CD4-positive, alpha-beta memory T cell (primary cell): ENCODE data around the gene LIFR. TPM values are rescaled to one million over a fixed set of nuclear protein-coding genes. Genes with fewer than 3 reads are reported as not detected.

Experiments
- CTCF ChIA-PET: fragments of 350-600 bp; sonication (Branson Sonifier 250); formaldehyde crosslinking; loops from one replicate; lab custom pipeline; 2021; ENCODE audit warnings: inconsistent platforms; ENCODE audit not compliant: partially characterized antibody; lab: Charles Lee
- POLR2A ChIA-PET: fragments of 350-600 bp; sonication (Branson Sonifier 250); formaldehyde crosslinking; loops from one replicate; lab custom pipeline; 2021; ENCODE audit not compliant: partially characterized antibody; lab: Charles Lee
- DNase-seq, 5 donors: peaks; one replicate each; pipeline versions ENCODE4 v3.0.0 to v3.0.0-alpha.2; 2020 to 2022; ENCODE audit warnings: mixed read lengths in 1 of 5
- H3K27ac ChIP-seq: one replicate; pipeline ENCODE4 v1.7.0; 2013; ENCODE audit warnings: low read depth, low read length
- H3K27me3 ChIP-seq: 2 replicates; pipeline ENCODE4 v1.7.0; 2013; ENCODE audit warnings: mild to moderate bottlenecking, low read length, moderate library complexity; ENCODE audit not compliant: insufficient read depth
- H3K36me3 ChIP-seq: 2 replicates; pipeline ENCODE4 v1.7.0; 2013; ENCODE audit warnings: mild to moderate bottlenecking, low read length, moderate library complexity; ENCODE audit not compliant: insufficient read depth
- H3K4me1 ChIP-seq: 2 replicates; pipeline ENCODE4 v1.7.0; 2013; ENCODE audit warnings: mild to moderate bottlenecking, low read length, moderate library complexity; ENCODE audit not compliant: insufficient read depth
- H3K4me3 ChIP-seq, 2 donors: one replicate each; pipeline ENCODE4 v1.7.0; 2013; ENCODE audit warnings: low read length in 2 of 2, mild to moderate bottlenecking in 1 of 2
- H3K9me3 ChIP-seq, 2 donors: one replicate each; pipeline ENCODE4 v1.7.0; 2013; ENCODE audit warnings: low read length in 2 of 2, control low read depth in 1 of 2; ENCODE audit not compliant: control insufficient read depth in 1 of 2
- H3K27ac Mint-ChIP-seq, 7 donors: one replicate each; pipeline ENCODE4 v1.8.0; 2020 to 2021; ENCODE audit warnings: mixed read lengths in 7 of 7, mild to moderate bottlenecking in 6 of 7, inconsistent platforms in 3 of 7, moderate library complexity in 3 of 7
- H3K27me3 Mint-ChIP-seq, 2 donors: one replicate each; pipeline ENCODE4 v1.8.0; 2020 to 2021; ENCODE audit warnings: mixed read lengths in 2 of 2
- H3K36me3 Mint-ChIP-seq, 2 donors: one replicate each; pipeline ENCODE4 v1.8.0; 2020 to 2021; ENCODE audit warnings: mixed read lengths in 2 of 2, inconsistent platforms in 1 of 2, mild to moderate bottlenecking in 1 of 2
- H3K4me1 Mint-ChIP-seq, 4 donors: one replicate each; pipeline ENCODE4 v1.8.0; 2020 to 2021; ENCODE audit warnings: mixed read lengths in 4 of 4, mild to moderate bottlenecking in 1 of 4
- H3K4me3 Mint-ChIP-seq, 8 donors: one replicate each; pipeline ENCODE4 v1.8.0; 2020 to 2021; ENCODE audit warnings: mixed read lengths in 8 of 8, mild to moderate bottlenecking in 7 of 8, moderate library complexity in 6 of 8, inconsistent platforms in 3 of 8
- H3K9me3 Mint-ChIP-seq, 8 donors: one replicate each; pipeline ENCODE4 v1.8.0; 2020 to 2021; ENCODE audit warnings: mixed read lengths in 8 of 8, mild to moderate bottlenecking in 5 of 8, inconsistent platforms in 3 of 8, moderate library complexity in 1 of 8
- intact Hi-C: fragments of 100-400 bp; cut with micrococcal nuclease; formaldehyde crosslinking; loops from one replicate; pipeline ENCODE4 v1.15.1; 2023
- polyA plus RNA-seq, 2 donors: library from polyadenylated mRNA; unstranded; fragments of 300-500 nt; fragmentation: Illumina TruSeq; gene quantifications; one replicate each; pipeline ENCODE4 v1.2.3, GENCODE V29; 2021
- total RNA-seq, 2 experiments: library from RNA; stranded (reverse); gene quantifications; one replicate each; pipeline ENCODE4 v1.2.3, GENCODE V29; 2021

LIFR gene
- total and polyA plus RNA-seq, 4 experiments from 2014 or later, result 0.23 to 0.42 TPM; not detected in 2

DNA sequence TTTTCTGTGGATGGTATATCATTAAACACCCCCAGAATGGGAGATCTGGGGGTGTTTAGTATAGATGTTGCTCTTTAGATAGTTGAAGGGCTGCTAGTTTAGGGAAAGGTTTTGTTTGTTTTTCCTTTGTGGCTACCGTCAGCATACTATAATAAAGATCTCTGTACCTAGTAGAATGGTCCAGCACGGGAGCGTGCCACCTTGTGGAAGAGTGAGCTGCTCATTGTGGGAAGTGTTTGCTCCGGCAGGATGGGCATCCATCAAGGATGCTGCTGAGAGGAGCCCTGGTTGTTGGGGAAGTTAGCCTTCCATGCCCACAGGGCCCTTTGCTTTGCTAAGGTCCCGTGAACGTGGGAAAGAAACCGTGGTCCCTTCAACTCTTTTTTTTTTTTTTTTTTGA, 113.1 kb downstream of the LIFR start:
- H3K9me3 ChIP-seq, result no peaks in the 10 kb centered on the region
- H3K27me3 ChIP-seq, result no peaks in the 10 kb centered on the region
- no peak for DNase-seq
- CTCF ChIA-PET, result interaction anchor here (1.1 to 4.9 kb wide), 4 partner anchors 9 to 365 kb away, joined by 4 to 74 read pairs (median 10); no protein-coding TSS in a partner anchor
- H3K36me3 Mint-ChIP-seq, result no peaks in the 10 kb centered on the region
- H3K4me3 ChIP-seq, result no peak overlapping the region
- H3K27me3 Mint-ChIP-seq, result peaks cover 12 to 31% of the 10 kb centered on the region in 2 donors
- H3K4me1 Mint-ChIP-seq, result peaks cover 0 to 2% (median 0%) of the 10 kb centered on the region in 4 donors
- no peaks in the 10 kb centered on the region for H3K36me3 ChIP-seq
- H3K4me1 ChIP-seq, result no peaks in the 10 kb centered on the region
- no peak overlapping the region for H3K4me3 Mint-ChIP-seq
- POLR2A ChIA-PET, result no interaction called here
- no peak overlapping the region for H3K27ac ChIP-seq
- H3K27ac Mint-ChIP-seq, result no peak overlapping the region
- peaks cover 0 to 1% (median 0%) of the 10 kb centered on the region in 8 donors for H3K9me3 Mint-ChIP-seq
- intact Hi-C loops, result loop anchor here (10.0 kb wide), 1 partner anchor 221 kb away; no protein-coding TSS in a partner anchor

DNA sequence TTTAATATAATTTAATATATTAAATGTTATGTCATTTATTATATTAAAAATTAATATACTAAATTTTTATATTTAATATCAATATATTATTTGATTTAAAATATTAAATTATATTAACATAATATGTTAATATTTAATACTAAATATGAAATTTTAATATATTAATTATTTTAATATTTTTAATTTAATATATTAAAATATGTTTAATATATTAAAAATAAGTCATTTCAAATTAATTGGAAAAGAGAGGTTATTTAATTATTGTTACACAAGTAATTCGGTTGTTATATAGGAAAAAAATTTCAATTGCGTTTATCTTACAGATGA, 114.2 kb downstream of the LIFR start:
- H3K9me3 Mint-ChIP-seq, result peaks cover 0 to 1% (median 0%) of the 10 kb centered on the region in 8 donors
- H3K36me3 ChIP-seq, result no peaks in the 10 kb centered on the region
- DNase-seq, result no peak
- no peak overlapping the region for H3K4me3 Mint-ChIP-seq
- H3K4me3 ChIP-seq, result no peak overlapping the region
- no peaks in the 10 kb centered on the region for H3K4me1 ChIP-seq
- no peak overlapping the region for H3K27ac ChIP-seq
- CTCF ChIA-PET, result interaction anchor here (0.6 to 4.9 kb wide), 62 partner anchors 9 to 1271 kb away, joined by 3 to 74 read pairs (median 5); no protein-coding TSS in a partner anchor
- peaks cover 14 to 30% of the 10 kb centered on the region in 2 donors for H3K27me3 Mint-ChIP-seq
- POLR2A ChIA-PET, result interaction anchor here (1.6 kb wide), 1 partner anchor 11 kb away, joined by 6 read pairs; no protein-coding TSS in a partner anchor
- intact Hi-C loops, result loop anchor here (10.0 kb wide), 1 partner anchor 223 kb away; no protein-coding TSS in a partner anchor
- no peaks in the 10 kb centered on the region for H3K27me3 ChIP-seq
- H3K27ac Mint-ChIP-seq, result no peak overlapping the region
- no peaks in the 10 kb centered on the region for H3K9me3 ChIP-seq
- H3K4me1 Mint-ChIP-seq, result peaks cover 0 to 2% (median 0%) of the 10 kb centered on the region in 4 donors
- H3K36me3 Mint-ChIP-seq, result no peaks in the 10 kb centered on the region

DNA sequence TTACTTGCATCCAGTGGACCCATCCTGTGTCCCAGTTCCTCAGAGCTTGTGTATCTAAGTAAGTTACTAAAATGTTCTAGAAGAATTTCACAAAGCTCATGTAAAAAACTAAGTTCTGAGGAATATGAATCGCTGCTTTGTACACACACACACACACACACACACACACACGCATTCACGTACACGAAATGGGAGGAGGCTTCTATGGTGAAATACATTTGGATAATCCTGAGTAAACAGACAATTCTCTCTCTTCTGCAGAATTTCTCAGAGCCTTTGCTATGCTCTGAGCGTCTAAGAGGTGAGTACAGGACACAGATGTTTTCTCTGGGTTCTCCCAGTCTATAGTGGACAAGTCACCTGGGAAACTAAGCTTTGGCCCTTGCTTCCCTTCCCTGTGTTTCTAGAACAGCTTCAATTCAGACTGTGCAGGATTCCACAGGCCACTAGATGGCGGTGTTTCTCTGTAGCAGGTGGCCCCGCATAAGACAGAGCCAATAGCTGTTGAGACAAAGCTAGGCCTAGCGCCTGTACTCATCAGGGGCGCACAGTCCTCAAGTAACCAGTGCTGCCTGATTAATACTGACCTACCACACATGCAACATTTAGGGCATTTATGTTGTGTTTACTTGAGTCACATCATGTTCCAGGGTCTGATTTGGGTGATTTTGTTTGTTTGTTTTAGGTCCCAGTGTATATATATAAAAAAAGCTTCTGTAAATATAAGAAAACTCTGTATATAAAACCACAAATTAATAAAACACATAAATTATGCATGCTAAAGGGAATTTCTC, 114.8 kb downstream of the LIFR start:
- peak; percentile 65 to 74 (median 72) for DNase-seq
- POLR2A ChIA-PET, result interaction anchor here (1.6 kb wide), 1 partner anchor 11 kb away, joined by 6 read pairs; no protein-coding TSS in a partner anchor
- H3K4me3 Mint-ChIP-seq, result no peak overlapping the region

DNA sequence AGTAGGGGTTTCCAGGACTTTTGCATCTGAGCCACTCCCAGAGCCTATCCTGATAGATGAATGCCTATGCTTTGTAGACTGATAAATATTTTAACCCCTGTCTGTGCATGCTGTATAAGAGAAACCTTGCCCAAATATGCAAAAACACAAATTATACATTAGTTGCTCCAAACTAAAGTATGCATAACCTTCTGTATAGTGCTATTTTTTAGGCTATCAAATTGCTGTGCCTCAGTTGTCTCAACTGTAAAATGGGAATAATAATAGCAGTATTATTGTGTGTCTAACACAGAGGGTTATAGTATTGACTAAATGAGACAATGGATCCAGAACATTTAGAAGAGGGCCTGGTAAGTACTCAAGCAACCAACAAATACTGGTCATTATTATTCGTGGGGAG, 117.7 kb downstream of the LIFR start:
- no peaks in the 10 kb centered on the region for H3K36me3 ChIP-seq
- H3K27ac ChIP-seq, result no peak overlapping the region
- H3K4me1 ChIP-seq, result no peaks in the 10 kb centered on the region
- Mint-ChIP-seq H3K36me3 (no peaks in the 10 kb centered on the region), H3K9me3 (no peaks in the 10 kb centered on the region), H3K4me3 (no peak overlapping the region), H3K27me3 (peaks cover 21 to 31% of the 10 kb centered on the region in 2 donors), H3K27ac (no peak overlapping the region), H3K4me1 (peaks cover 0 to 4% (median 0%) of the 10 kb centered on the region in 4 donors)
- H3K27me3 ChIP-seq, result peaks cover 3% of the 10 kb centered on the region
- ChIA-PET POLR2A (no interaction called here), CTCF (no interaction called here)
- no peak for DNase-seq
- intact Hi-C loops, result no loop called here
- no peak overlapping the region for H3K4me3 ChIP-seq
- no peaks in the 10 kb centered on the region for H3K9me3 ChIP-seq

More for the DNA sequence above, 114.8 kb downstream of the LIFR start:
- Histone ChIP-seq H3K4me1 (no peaks in the 10 kb centered on the region), H3K9me3 (no peaks in the 10 kb centered on the region), H3K27ac (no peak overlapping the region), H3K36me3 (no peaks in the 10 kb centered on the region), H3K4me3 (no peak overlapping the region), H3K27me3 (peaks cover 3% of the 10 kb centered on the region)
- Mint-ChIP-seq H3K9me3 (peaks cover 0 to 1% (median 0%) of the 10 kb centered on the region in 8 donors), H3K4me1 (peaks cover 0 to 2% (median 0%) of the 10 kb centered on the region in 4 donors), H3K27me3 (peaks cover 16 to 27% of the 10 kb centered on the region in 2 donors), H3K27ac (peak overlapping the region in 1 of 7 donors; percentile 68), H3K36me3 (no peaks in the 10 kb centered on the region)
- intact Hi-C loops, result loop anchor here (1.0 to 10.0 kb wide), 3 partner anchors 223 to 1129 kb away; no protein-coding TSS in a partner anchor
- CTCF ChIA-PET, result interaction anchor here (0.6 to 4.9 kb wide), 68 partner anchors 8 to 1272 kb away, joined by 3 to 74 read pairs (median 4); no protein-coding TSS in a partner anchor

DNA sequence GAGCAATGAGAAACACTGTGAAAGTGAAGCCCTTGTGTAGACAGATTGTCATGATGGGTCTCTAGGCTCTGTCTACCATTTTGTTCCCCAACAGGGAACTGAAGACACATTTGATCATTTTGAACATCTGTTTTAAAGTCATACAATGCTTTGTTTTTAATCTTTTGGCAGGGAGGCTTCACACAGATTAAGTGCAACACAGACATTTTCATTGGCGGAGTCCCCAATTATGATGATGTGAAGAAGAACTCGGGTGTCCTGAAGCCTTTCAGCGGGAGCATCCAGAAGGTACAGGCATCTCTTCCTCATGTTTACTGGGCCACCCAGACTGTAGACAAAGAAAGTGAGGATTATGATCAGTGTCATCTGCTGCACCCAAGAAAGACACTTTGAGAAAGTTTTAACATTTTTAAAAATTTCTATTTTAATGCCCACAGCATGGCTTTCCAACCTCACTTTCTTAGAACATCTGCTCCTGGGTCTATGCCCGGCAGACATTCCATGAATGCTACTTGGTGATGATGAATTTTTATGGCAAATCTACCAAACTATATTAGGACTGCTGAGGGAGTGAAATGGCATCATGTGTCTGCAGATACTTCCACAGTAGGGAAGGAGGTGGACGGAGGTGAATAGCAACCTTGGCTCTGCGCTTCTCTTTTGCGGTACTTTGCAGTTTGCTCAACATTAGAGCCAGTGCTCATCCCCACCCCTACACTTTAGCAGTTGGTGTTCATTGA, 121.3 kb downstream of the LIFR start:
- POLR2A ChIA-PET, result no interaction called here
- H3K4me1 ChIP-seq, result no peaks in the 10 kb centered on the region
- CTCF ChIA-PET, result interaction anchor here (0.9 kb wide), 1 partner anchor 15 kb away, joined by 3 read pairs; no protein-coding TSS in a partner anchor

DNA sequence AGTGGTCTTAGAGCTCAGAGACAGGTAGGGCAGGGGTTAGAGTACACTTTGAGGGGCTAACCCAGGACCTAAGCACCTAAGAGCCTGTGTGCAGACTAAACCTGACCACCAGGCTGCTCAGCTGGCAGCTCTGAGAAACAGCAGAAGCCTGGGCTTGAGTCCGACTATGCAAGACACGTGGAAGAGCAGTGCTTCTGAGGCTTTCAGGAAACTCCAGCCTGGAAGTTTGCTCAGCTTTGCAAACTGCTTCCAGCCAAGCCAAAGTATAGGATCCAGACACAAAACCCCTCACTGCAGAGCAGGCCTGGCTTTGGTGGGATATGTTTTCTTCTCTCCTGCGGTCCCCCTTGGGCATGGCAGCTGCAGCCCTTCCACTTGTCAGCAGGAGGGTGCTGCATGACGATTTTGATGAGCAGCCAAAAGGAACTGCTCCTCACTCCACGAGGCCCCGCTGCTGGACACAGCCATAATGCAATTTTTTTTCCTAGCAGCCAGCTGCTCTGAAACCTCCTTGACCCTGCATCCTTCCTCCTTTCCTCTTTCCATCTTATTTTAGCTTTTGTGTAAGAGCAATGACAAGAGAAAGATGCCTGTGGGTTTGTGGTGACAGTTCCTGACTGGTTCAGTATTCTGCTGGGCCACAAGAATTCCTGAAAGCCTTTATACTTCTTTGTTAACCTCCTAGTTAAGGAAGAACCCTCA, 123.1 kb downstream of the LIFR start:
- POLR2A ChIA-PET, result no interaction called here
- no peak overlapping the region for H3K4me3 Mint-ChIP-seq

More for the DNA sequence above, 121.3 kb downstream of the LIFR start:
- peaks cover 3% of the 10 kb centered on the region for H3K27me3 ChIP-seq
- Mint-ChIP-seq H3K4me1 (peaks cover 0 to 3% (median 0%) of the 10 kb centered on the region in 4 donors), H3K27me3 (peaks cover 18 to 25% of the 10 kb centered on the region in 2 donors), H3K27ac (no peak overlapping the region), H3K36me3 (no peaks in the 10 kb centered on the region), H3K4me3 (no peak overlapping the region), H3K9me3 (no peaks in the 10 kb centered on the region)
- no peaks in the 10 kb centered on the region for H3K9me3 ChIP-seq
- intact Hi-C loops, result no loop called here
- DNase-seq, result no peak
- no peak overlapping the region for H3K4me3 ChIP-seq
- no peaks in the 10 kb centered on the region for H3K36me3 ChIP-seq
- H3K27ac ChIP-seq, result no peak overlapping the region

More for the DNA sequence above, 123.1 kb downstream of the LIFR start:
- H3K4me1 Mint-ChIP-seq, result peaks cover 0 to 3% (median 0%) of the 10 kb centered on the region in 4 donors
- no peak overlapping the region for H3K4me3 ChIP-seq
- H3K4me1 ChIP-seq, result no peaks in the 10 kb centered on the region
- H3K36me3 ChIP-seq, result no peaks in the 10 kb centered on the region
- H3K27ac ChIP-seq, result no peak overlapping the region
- peaks cover 3% of the 10 kb centered on the region for H3K27me3 ChIP-seq
- no peaks in the 10 kb centered on the region for H3K9me3 ChIP-seq
- H3K27me3 Mint-ChIP-seq, result peaks cover 18 to 20% of the 10 kb centered on the region in 2 donors
- CTCF ChIA-PET, result interaction anchor here (1.1 to 2.7 kb wide), 2 partner anchors 9 to 12 kb away, joined by 3 to 14 read pairs; no protein-coding TSS in a partner anchor
- H3K9me3 Mint-ChIP-seq, result no peaks in the 10 kb centered on the region
- H3K27ac Mint-ChIP-seq, result no peak overlapping the region
- H3K36me3 Mint-ChIP-seq, result no peaks in the 10 kb centered on the region
- intact Hi-C loops, result no loop called here
- no peak for DNase-seq
